ENCODE results near the gene MUS81.

Gene MUS81

GRCh38 chr11:65863889-65864705 is 3.9 kb downstream of the MUS81 start:
- H3K4me3 ChIP-seq (ENCODE audit: low read depth, low read length), result no peak overlapping the region
- TF ChIP-seq CTCF (IDR thresholded peaks at IDR 0.05; ENCODE audit: low read depth, low read length), result no peak

GRCh38 chr11:65864706-65865471 is 4.7 kb downstream of the MUS81 start:
- H3K4me3 ChIP-seq (ENCODE audit: low read depth, low read length), result no peak overlapping the region
- no peak for TF ChIP-seq CTCF (IDR thresholded peaks at IDR 0.05; ENCODE audit: low read depth, low read length)

GRCh38 chr11:65865550-65866172 is 5.4 kb downstream of the MUS81 start:
- TF ChIP-seq CTCF (IDR thresholded peaks at IDR 0.05; ENCODE audit: low read depth, low read length), result no peak
- no peak overlapping the region for H3K4me3 ChIP-seq (ENCODE audit: low read depth, low read length)

GRCh38 chr11:65866509-65867283 is 6.5 kb downstream of the MUS81 start:
- TF ChIP-seq CTCF (IDR thresholded peaks at IDR 0.05; ENCODE audit: low read depth, low read length), result no peak
- no peak overlapping the region for H3K4me3 ChIP-seq (ENCODE audit: low read depth, low read length)

GRCh38 chr11:65867284-65868071 is 7.2 kb downstream of the MUS81 start:
- H3K4me3 ChIP-seq (ENCODE audit: low read depth, low read length), result no peak overlapping the region
- TF ChIP-seq CTCF (IDR thresholded peaks at IDR 0.05; ENCODE audit: low read depth, low read length), result no peak

- no peak for TF ChIP-seq CTCF (IDR thresholded peaks at IDR 0.05; ENCODE audit: low read depth, low read length)
- no peak overlapping the region for H3K4me3 ChIP-seq (ENCODE audit: low read depth, low read length)
These were observed 7.9 kb downstream of the MUS81 start for GRCh38 chr11:65868076-65868667.
